ENCODE data around the gene OR4C11.

OR4C11 gene

GRCh38 chr11:55607545-55607944 lies at the start of gene OR4C11:
Gene OR4C11 (minus strand): TSS chr11:55607645. CDS start chr11:55604373, 3,272 bp downstream.
- TF ChIP-seq CTCF (conservative IDR thresholded peaks at IDR 0.05; ENCODE audit: low read depth, low read length), result no peak
- no peak for DNase-seq (ENCODE audit: low read depth)

GRCh38 chr11:55655096-55655495 lies 47.7 kb upstream of the OR4C11 start:
- no peak for DNase-seq (ENCODE audit: low read depth)
- H3K4me3 ChIP-seq (ENCODE audit: low read length), result no peak overlapping the region
- TF ChIP-seq CTCF (conservative IDR thresholded peaks at IDR 0.05; ENCODE audit: low read depth, low read length), result no peak

More at GRCh38 chr11:55607545-55607944, at the start of gene OR4C11:
- no peak within 1 kb of the TSS for H3K4me3 ChIP-seq (ENCODE audit: low read length)

- DNase-seq (ENCODE audit: low read depth), result no peak
- no peak for TF ChIP-seq CTCF (conservative IDR thresholded peaks at IDR 0.05; ENCODE audit: low read depth, low read length)
- no peak overlapping the region for H3K4me3 ChIP-seq (ENCODE audit: low read length)
Measured at GRCh38 chr11:55652560-55652959, 45.1 kb upstream of the OR4C11 start.

GRCh38 chr11:55648027-55648426 lies 40.6 kb upstream of the OR4C11 start, which contains the start of gene OR4S2:
Gene OR4S2 (plus strand): TSS chr11:55648327. CDS start chr11:55650904, 2,577 bp downstream.
- no peak for DNase-seq (ENCODE audit: low read depth)
- H3K4me3 ChIP-seq (ENCODE audit: low read length), result no peak within 1 kb of the TSS
- no peak for TF ChIP-seq CTCF (conservative IDR thresholded peaks at IDR 0.05; ENCODE audit: low read depth, low read length)

GRCh38 chr11:55634813-55635212 lies 27.4 kb upstream of the OR4C11 start, which contains the start of gene OR4P4:
Gene OR4P4 (plus strand): TSS chr11:55635113.
- DNase-seq (ENCODE audit: low read depth), result no peak
- no peak within 1 kb of the TSS for H3K4me3 ChIP-seq (ENCODE audit: low read length)
- no peak for TF ChIP-seq CTCF (conservative IDR thresholded peaks at IDR 0.05; ENCODE audit: low read depth, low read length)

- no peak for DNase-seq (ENCODE audit: low read depth)
- no peak for TF ChIP-seq CTCF (conservative IDR thresholded peaks at IDR 0.05; ENCODE audit: low read depth, low read length)
- no peak overlapping the region for H3K4me3 ChIP-seq (ENCODE audit: low read length)
Measured at GRCh38 chr11:55624531-55624930, 17.1 kb upstream of the OR4C11 start.

GRCh38 chr11:55572548-55572947 lies 34.9 kb downstream of the OR4C11 start:
- DNase-seq (ENCODE audit: low read depth), result no peak
- H3K4me3 ChIP-seq (ENCODE audit: low read length), result no peak overlapping the region
- TF ChIP-seq CTCF (conservative IDR thresholded peaks at IDR 0.05; ENCODE audit: low read depth, low read length), result no peak

All from retinal pigment epithelial cell (primary cell).